Loucy (cell line): ENCODE results near the gene CCNG2.

ENCODE experiments used
- CTCF ChIP-seq: fragments of 200-600 bp; sonication (generic); conservative IDR thresholded peaks from 2 replicates; pipeline ENCODE4 v1.5.1; 2014; ENCODE audit warnings: mild to moderate bottlenecking, antibody characterized with exemption, low read length
- EZH2phosphoT487 ChIP-seq: fragments of 200-600 bp; IDR thresholded peaks from 2 replicates; pipeline ENCODE4 v1.6.1; 2018; ENCODE audit warnings: antibody characterized with exemption, mild to moderate bottlenecking, moderate library complexity, borderline replicate concordance

- no peak for TF ChIP-seq CTCF
- TF ChIP-seq EZH2phosphoT487 = no peak
Measured at GRCh38 chr4:77170926-77171325, 13.9 kb downstream of the CCNG2 start.
